Left lobe of liver (tissue), 2 donors: ENCODE data around the gene EGFR. TPM values are rescaled to one million over a fixed set of nuclear protein-coding genes. Genes with fewer than 3 reads are reported as not detected.

Experiments used
- ATAC-seq: fragments of 200-7000 bp; cut with Tn5 transposase; one replicate; pipeline ENCODE4 v1.9.1; 2020; ENCODE audit warnings: mild to moderate bottlenecking, moderate library complexity
- DNase-seq: peaks from one replicate; pipeline ENCODE4 v3.0.0-alpha.2; 2020; ENCODE audit warnings: low spot score
- total RNA-seq: library from RNA; stranded (reverse); gene quantifications from one replicate; pipeline ENCODE4 v1.2.1, GENCODE V29; 2021
- donor health status: DM: no; HTN: no; CAD: no; lungs with moderate emphysema.
- donor health status: DM: no; HTN: yes; CAD: no.

The EGFR gene
- 90.5 TPM for total RNA-seq

DNA sequence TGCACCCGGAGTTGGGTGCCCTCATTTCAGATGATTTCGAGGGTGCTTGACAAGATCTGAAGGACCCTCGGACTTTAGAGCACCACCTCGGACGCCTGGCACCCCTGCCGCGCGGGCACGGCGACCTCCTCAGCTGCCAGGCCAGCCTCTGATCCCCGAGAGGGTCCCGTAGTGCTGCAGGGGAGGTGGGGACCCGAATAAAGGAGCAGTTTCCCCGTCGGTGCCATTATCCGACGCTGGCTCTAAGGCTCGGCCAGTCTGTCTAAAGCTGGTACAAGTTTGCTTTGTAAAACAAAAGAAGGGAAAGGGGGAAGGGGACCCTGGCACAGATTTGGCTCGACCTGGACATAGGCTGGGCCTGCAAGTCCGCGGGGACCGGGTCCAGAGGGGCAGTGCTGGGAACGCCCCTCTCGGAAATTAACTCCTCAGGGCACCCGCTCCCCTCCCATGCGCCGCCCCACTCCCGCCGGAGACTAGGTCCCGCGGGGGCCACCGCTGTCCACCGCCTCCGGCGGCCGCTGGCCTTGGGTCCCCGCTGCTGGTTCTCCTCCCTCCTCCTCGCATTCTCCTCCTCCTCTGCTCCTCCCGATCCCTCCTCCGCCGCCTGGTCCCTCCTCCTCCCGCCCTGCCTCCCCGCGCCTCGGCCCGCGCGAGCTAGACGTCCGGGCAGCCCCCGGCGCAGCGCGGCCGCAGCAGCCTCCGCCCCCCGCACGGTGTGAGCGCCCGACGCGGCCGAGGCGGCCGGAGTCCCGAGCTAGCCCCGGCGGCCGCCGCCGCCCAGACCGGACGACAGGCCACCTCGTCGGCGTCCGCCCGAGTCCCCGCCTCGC is at the start of gene EGFR:
TSS of gene EGFR (plus strand) at position 657 of the 830 bp plus-strand sequence. CDS start 261 bp downstream, outside the sequence.
- ATAC-seq (peak; percentile 79), DNase-seq (peak; percentile 96)

DNA sequence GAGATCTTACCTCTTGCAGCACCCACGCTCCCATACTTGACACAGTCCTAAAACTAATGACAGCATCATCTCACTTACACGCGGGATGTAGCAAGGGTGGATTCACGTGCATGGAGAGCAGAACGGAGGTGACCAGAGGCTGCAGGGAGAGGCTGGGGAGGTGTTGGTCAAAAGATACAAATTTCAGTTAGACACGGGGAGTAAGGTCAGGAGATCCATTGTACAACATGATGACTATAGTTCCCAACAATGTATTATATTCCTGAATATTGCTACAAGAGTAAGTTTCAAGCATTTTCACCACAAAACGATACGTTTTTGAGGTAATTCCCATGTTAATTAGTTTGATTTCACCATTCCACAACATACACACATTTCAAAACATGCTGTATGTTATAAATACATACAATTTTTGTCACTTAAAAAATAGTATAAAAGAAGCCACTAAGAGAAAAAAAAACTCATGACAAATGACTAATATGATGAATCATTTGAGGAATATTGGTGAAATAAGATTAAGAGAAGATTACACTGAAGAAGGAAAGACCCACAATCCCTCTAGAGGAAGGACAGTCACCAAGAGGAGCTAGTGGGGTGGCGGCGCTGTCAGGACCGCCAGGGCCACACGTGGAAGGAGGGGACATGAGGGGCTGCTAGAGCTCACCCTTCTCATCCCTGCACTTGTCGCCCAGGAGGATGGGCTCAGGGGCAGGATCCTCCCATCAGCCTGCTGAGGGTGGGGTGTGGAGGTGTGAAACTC is 49.4 kb upstream of the EGFR start:
- ATAC-seq (no peak), DNase-seq (no peak)

DNA sequence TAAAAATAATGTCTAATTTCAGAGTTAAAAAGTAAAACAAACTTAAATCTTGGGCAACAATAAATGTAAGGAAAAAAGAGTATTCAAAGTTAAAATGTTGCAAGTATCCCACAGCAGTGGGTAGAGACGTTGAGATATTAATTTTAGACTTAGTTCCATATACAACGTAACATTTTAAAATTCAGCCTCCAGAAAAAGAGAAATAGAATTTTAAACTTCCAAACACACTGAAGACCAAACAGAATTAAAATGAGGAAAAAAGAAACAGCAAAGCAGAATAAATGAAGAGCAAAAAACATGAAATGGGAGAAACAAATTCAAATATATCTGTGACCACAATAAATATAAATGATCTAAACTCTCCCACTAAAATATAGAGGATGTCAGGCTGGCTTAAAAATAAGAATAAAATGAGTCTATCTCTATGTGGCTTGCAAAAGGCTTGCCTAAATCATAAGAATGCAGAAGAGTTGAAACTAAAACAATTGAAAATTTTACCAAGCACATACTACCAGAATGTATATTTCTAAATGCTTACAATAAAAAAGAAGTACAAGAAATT is 46.0 kb upstream of the EGFR start:
- no peak for ATAC-seq
- DNase-seq: no peak

GRCh38 chr7:54978364-54979116 is 40.3 kb upstream of the EGFR start:
- ATAC-seq (no peak), DNase-seq (no peak)

DNA sequence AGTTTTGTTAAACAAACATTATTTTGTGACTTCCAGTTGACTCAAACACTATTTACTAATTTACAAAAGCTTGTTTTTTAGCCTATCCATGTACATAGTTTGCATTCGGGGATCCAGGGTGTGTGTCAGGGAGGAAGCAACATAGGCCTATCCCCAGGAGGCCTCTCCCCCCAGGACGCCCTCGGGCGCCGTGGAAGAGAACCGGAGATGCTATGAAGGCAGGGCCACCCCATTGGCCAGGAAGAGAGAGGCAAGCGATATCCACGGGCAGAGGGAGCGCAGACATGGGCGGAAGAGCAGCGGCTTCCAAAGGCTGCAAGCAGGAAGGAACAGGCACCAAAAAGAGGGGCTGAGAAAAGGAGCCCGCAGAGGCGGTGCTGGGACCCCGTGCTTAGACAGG is 38.3 kb upstream of the EGFR start:
- DNase-seq: no peak
- no peak for ATAC-seq

DNA sequence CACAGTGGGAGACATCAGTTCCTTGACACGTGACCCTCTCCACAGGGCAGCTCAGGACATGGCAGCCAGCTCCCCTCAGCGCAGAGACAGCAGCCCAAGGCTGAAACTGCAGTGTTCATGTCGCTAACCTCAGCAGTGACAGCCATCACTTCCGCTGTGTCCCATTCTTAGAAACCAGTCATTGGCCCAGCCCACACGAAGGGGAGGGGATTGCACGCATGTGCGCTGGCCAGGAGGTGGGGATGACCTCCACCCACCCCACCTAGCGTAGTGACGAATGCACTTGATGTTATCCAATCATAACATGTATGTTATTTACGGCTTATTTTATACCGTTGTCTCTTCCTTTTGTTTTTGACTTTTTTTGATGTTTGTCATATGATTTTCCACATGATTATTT is 36.9 kb upstream of the EGFR start:
- no peak for DNase-seq
- no peak for ATAC-seq

DNA sequence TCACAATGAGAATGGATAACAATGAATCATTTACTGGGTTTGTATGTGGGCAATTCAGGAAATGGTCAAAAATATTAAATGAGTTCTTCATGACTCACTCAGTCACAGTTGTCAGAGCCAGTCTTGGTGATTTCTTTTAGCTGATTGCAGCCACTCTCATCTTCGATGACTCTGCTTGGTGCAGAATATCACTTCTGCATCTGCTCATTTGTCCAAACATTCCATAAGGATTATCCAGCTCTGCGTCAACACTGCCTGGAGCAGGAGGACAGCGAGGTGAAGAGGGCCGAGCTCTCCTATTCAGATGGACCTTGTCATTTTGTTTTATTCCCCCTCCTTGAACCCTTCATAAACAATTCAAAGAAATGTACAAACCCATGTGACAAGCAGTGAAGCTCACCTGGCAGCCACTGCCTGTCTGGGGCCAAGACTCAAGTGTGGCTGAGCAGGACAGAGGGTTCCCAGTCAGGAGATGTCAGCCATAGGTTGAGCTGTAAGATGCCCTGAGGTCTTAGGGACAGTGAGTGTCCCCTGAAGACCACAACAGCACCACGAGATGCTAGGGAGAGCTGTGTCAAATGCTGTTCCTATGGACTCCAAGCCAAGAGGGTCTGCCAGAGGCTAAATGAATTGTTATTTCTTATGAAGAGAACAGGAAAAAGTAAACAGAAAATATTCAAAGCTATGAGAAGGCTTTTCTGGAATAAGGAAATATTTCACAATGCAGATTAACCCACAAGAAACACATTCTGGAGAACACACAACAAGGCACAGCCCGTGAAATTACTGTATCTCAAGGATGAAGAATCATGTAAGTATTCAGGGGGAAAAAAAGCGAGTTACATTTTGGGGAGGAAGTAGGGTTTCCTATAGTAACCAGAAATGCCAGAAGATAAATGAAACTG is 33.1 kb upstream of the EGFR start:
- ATAC-seq: no peak

GRCh38 chr7:54986716-54987115 is 32.1 kb upstream of the EGFR start:
- ATAC-seq (no peak), DNase-seq (no peak)

More for the DNA sequence above, 33.1 kb upstream of the EGFR start:
- DNase-seq: no peak

GRCh38 chr7:54987772-54988171 is 31.0 kb upstream of the EGFR start:
- DNase-seq (no peak), ATAC-seq (peak; percentile 82)

DNA sequence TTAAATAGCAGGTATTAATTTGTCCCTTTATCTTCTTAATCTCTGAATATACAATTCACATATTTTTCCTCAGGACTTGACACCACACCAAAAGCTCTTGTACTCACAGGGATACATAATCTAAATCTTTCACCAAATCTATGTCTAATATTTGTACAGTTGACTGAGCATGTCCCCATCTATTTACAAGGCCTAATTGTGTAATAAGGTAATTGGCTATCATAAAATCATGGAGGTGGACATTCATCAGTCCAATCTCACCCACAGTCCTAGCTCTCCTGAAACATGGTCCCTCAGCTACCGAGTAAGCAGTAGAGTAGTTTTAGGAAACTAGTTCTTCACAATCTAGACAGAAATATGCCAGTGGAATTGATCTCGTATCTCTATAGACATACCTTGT is 30.3 kb upstream of the EGFR start:
- ATAC-seq (peak; percentile 33), DNase-seq (no peak)

- DNase-seq: no peak
Observed at GRCh38 chr7:54989453-54990225, 29.2 kb upstream of the EGFR start.

DNA sequence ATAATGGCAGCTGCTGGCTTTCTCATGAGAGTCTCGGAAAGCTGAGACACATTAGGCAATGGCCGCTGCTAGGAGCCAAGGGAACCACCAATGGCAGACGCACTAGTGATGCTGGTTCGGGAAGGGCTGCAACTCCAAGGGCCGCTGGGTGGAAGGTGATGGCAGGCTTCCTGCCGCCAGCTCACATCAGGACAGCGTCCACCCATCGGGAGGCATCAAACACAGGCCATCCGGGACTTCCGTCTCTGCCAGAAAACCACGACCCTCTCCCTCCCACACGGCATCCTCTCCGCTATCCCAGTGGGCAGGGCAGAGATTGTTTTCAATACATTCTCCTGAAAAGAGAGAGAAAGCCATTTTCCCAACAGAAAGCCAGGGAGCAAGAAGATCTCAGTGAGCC is 27.5 kb upstream of the EGFR start:
- no peak for DNase-seq
- no peak for ATAC-seq

More at GRCh38 chr7:54989453-54990225, 29.2 kb upstream of the EGFR start:
- ATAC-seq: no peak

DNA sequence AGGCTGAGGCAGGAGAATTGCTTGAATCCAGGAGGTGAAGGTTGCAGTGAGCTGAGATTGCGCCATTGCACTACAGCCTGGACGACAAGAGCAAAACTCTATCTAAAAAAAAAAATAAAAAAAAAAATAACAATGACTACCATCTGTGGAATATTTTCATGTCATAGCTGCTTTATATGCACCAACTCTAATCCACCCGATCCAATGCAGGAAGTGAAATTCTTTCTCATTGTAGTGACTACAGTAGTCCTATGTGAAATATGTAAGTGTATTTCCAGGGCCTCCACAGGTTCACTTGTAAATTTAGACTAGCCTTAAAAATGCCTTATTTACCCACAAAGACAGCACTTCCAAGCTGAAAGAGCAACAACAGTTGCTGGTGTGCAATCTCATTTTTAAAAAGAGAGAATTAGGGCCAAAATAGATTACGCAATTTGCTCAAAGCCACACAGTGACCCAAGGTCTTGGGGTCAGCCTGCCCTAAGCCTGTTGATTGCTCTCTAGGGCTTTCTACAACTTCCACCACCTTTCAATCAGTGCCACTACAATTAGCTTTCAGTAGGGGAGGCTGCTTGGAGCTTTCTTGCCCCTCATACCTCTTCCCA is 25.8 kb upstream of the EGFR start:
- ATAC-seq (peak; percentile 91), DNase-seq (peak; percentile 59)

DNA sequence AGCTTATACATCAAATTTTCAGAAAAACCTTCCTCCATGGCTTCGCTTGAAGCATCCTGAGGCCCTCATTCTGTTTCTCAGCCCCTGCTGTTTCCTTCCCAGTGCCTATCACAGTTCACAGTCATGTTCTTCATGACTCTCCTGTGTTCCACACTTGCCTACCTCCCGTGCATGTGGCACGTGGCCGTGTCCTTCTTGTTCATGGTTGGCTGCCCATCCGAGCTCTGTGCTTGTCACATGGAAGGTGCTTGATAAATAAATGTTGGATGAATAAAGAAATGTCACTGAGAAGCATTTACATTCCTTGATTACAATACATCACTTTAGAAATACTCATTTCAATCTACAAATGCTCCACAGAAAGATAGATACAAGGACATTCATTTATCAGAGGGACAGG is 23.7 kb upstream of the EGFR start:
- ATAC-seq (no peak), DNase-seq (no peak)

GRCh38 chr7:54995610-54996363 is 23.0 kb upstream of the EGFR start:
- DNase-seq (no peak), ATAC-seq (no peak)

DNA sequence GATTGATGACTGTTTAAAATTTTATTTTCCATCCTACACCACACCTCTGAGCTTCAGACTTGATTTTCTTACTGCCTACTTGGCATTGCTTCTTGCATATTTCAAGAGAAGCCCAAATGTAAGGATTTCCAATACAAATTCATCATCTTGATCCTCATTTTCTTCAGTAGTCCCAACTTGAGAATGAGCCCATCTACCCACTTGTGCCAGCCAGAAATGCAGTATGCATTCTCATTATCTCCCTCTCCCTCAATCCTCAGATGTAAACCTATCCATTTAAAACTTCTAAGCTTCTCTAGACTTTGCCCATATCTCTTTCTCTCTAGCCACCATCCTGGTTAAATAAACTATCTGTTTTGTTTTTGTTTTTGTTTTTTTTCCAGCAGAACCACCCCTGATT is 22.4 kb upstream of the EGFR start:
- ATAC-seq: no peak
- no peak for DNase-seq

GRCh38 chr7:55004579-55004978 is 14.2 kb upstream of the EGFR start:
- ATAC-seq (no peak), DNase-seq (no peak)

DNA sequence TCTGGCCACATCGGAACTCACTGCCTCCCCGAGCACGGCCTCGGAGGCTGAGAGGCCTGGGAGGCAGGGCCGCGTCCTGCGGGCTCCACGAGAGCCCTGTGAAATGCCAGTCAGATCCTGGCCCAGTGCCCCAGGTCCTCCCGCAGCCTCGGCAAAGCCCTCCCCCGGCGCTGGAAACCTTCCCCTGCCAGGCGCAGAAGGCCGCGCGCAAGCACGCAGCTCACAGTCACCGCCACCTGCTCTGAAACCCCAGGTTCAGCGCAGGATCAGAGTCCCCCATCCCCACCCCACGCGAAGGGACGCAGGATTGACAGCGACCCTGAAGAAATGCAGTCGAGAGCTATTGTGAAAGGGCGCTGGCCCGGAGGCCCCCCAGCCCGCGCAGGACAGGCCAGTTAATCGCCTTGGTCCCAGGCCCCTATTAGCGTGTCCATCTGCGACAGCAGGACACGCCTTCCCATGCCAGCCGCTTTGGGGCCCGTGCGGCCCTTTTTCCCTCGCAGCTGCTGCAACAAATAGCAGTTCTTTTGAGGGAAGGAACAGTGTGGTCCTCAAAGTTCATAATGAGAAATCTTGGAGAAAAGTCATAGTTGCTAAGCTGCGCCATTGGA is 13.5 kb upstream of the EGFR start:
- ATAC-seq (no peak), DNase-seq (no peak)
